NOMO-1 treated with dmso at 0.1 percent for 144 hours (cell line): ENCODE results near the gene SERPINB4.
A peak's percentile ranks its signal among the peaks of the same experiment; 100 is the strongest.
"Not testable (repeated sequence)": the region's sequence is repeated elsewhere in the genome, so short reads cannot be mapped to it uniquely, and the experiment has no call there.

ENCODE experiments used
- DNase-seq: peaks from one replicate; lab custom pipeline; 2025; ENCODE audit not compliant: unreplicated experiment; lab: John Stamatoyannopoulos, UW

The SERPINB4 gene

GRCh38 chr18:63644142-63644541 is at the start of gene SERPINB4:
SERPINB4 (minus strand) TSS chr18:63644256; CDS start chr18:63643577, 679 bp downstream.
- DNase-seq, result not testable (repeated sequence)

- no peak for DNase-seq
Observed at GRCh38 chr18:63689064-63689463, 45.0 kb upstream of the SERPINB4 start.

- DNase-seq, result no peak
Observed at GRCh38 chr18:63686871-63687270, 42.8 kb upstream of the SERPINB4 start.

- DNase-seq, result no peak
Observed at GRCh38 chr18:63684718-63685117, 40.7 kb upstream of the SERPINB4 start.

- DNase-seq, result no peak
Observed at GRCh38 chr18:63683890-63684289, 39.8 kb upstream of the SERPINB4 start.

- DNase-seq, result no peak
Observed at GRCh38 chr18:63683152-63683551, 39.1 kb upstream of the SERPINB4 start.

GRCh38 chr18:63681449-63682340 is 37.6 kb upstream of the SERPINB4 start:
- no peak for DNase-seq

- DNase-seq, result no peak
Observed at GRCh38 chr18:63679820-63680606, 36.0 kb upstream of the SERPINB4 start.

- peak; percentile 8 for DNase-seq
Observed at GRCh38 chr18:63677500-63678225, 33.6 kb upstream of the SERPINB4 start.

- peak; percentile 10 for DNase-seq
Observed at GRCh38 chr18:63676526-63677323, 32.7 kb upstream of the SERPINB4 start.

GRCh38 chr18:63664571-63664970 is 20.5 kb upstream of the SERPINB4 start:
- DNase-seq, result no peak

- not testable (repeated sequence) for DNase-seq
Observed at GRCh38 chr18:63661750-63662149, 17.7 kb upstream of the SERPINB4 start, which contains the start of gene SERPINB3. SERPINB3 (minus strand) TSS chr18:63661893; CDS start chr18:63661216, 677 bp downstream.

- DNase-seq, result not testable (repeated sequence)
Observed at GRCh38 chr18:63658920-63659319, 14.9 kb upstream of the SERPINB4 start.

- DNase-seq, result not testable (repeated sequence)
Observed at GRCh38 chr18:63650271-63650670, 6.2 kb upstream of the SERPINB4 start.

GRCh38 chr18:63648241-63648640 is 4.2 kb upstream of the SERPINB4 start:
- no peak for DNase-seq

- DNase-seq, result no peak
Observed at GRCh38 chr18:63646936-63647335, 2.9 kb upstream of the SERPINB4 start.

- not testable (repeated sequence) for DNase-seq
Observed at GRCh38 chr18:63644694-63645093, 638 bp upstream of the SERPINB4 start.

- DNase-seq, result not testable (repeated sequence)
Observed at GRCh38 chr18:63642668-63643356, 1.2 kb downstream of the SERPINB4 start.

- DNase-seq, result not testable (repeated sequence)
Observed at GRCh38 chr18:63641157-63641680, 2.8 kb downstream of the SERPINB4 start.
